HCT116 (cell line): ENCODE results near the gene WNT1. TPM values are rescaled to one million over a fixed set of nuclear protein-coding genes. Genes with fewer than 3 reads are reported as not detected.

Experiments used
- ATAC-seq: fragments of 200-7000 bp; cut with Tn5 transposase; 2 replicates; pipeline ENCODE4 v1.9.1; 2020; ENCODE audit warnings: mild to moderate bottlenecking, moderate library complexity
- BruUV-seq: library from RNA; stranded (reverse); fragments of 400-500 nt; replicated peaks from 2 replicates; lab custom pipeline; 2021; lab: Mats Ljungman, UMichigan
- CTCF ChIA-PET: fragments of 300-600 bp; sonication (Branson Sonifier 250); formaldehyde crosslinking; loops from one replicate; lab custom pipeline; 2021; ENCODE audit warnings: antibody characterized with exemption; lab: Charles Lee
- POLR2A ChIA-PET: fragments of 300-600, 350-600 bp; sonication (Branson Sonifier 250); formaldehyde crosslinking; loops from one replicate; lab custom pipeline; 2021; ENCODE audit warnings: antibody characterized with exemption; lab: Charles Lee
- RAD21 ChIA-PET, 2 experiments: fragments of 300-600 bp; sonication (Branson Sonifier 250); formaldehyde crosslinking; loops; one replicate each; lab custom pipeline; 2023; ENCODE audit warnings: low total read pairs in 2 of 2; ENCODE audit not compliant: uncharacterized antibody in 2 of 2, unreplicated experiment in 2 of 2, low non-redundant PET in 1 of 2; lab: Charles Lee
- DNase-seq: peaks from one replicate; pipeline ENCODE4 v3.0.0-alpha.2; 2010; ENCODE audit warnings: low read depth, low spot score
- H2AFZ ChIP-seq: fragments of 200-600 bp; shearing (Covaris generic), sonication (generic); 2 replicates; pipeline ENCODE4 v1.6.1; 2017; ENCODE audit warnings: low read depth, mixed run types, mixed read lengths, antibody characterized with exemption, low read length; ENCODE audit not compliant: poor library complexity, severe bottlenecking
- H3K27ac ChIP-seq: 2 replicates; pipeline ENCODE4 v1.5.1; 2012; ENCODE audit warnings: low read depth, low read length
- H3K27me3 ChIP-seq: fragments of 200-600 bp; sonication (generic); 2 replicates; pipeline ENCODE4 v1.6.1; 2016; ENCODE audit warnings: mixed run types, low read length, mixed read lengths; ENCODE audit not compliant: insufficient read depth
- H3K36me3 ChIP-seq, 2 experiments: fragments of 200-500 bp in 1 of 2; fragments of 200-600 bp in 1 of 2; sonication (Bioruptor generic) in 1 of 2; sonication (generic) in 1 of 2; 2 replicates each; pipeline versions ENCODE4 v1.5.1 to v1.6.1; 2014 to 2016; ENCODE audit warnings: low read length in 2 of 2, inconsistent platforms in 1 of 2, mixed read lengths in 1 of 2, mixed run types in 1 of 2; ENCODE audit not compliant: insufficient read depth in 2 of 2, control insufficient read depth in 1 of 2
- H3K4me1 ChIP-seq, 2 experiments: fragments of 200-600 bp in 1 of 2; sonication (generic) in 1 of 2; 2 replicates each; pipeline versions ENCODE4 v1.5.1 to v1.6.1; 2012 to 2017; ENCODE audit warnings: low read length in 2 of 2, inconsistent platforms in 1 of 2, mild to moderate bottlenecking in 1 of 2, mixed read lengths in 1 of 2, mixed run types in 1 of 2, moderate library complexity in 1 of 2; ENCODE audit not compliant: insufficient read depth in 2 of 2, control insufficient read depth in 1 of 2
- H3K4me2 ChIP-seq: fragments of 200-600 bp; sonication (generic); 2 replicates; pipeline ENCODE4 v1.6.1; 2017; ENCODE audit warnings: mixed run types, low read length, mixed read lengths
- H3K4me3 ChIP-seq, 2 experiments: fragments of 200-600 bp in 1 of 2; sonication (generic) in 1 of 2; replicated peaks in 1 of 2; 2 replicates each; pipeline ENCODE4 v1.5.1; 2011 to 2016; ENCODE audit warnings: low read length in 2 of 2, control low read depth in 1 of 2, low read depth in 1 of 2, mild to moderate bottlenecking in 1 of 2, mixed read lengths in 1 of 2, mixed run types in 1 of 2
- H3K79me2 ChIP-seq: fragments of 200-600 bp; sonication (generic); 2 replicates; pipeline ENCODE4 v1.6.1; 2017; ENCODE audit warnings: mild to moderate bottlenecking, mixed run types, low read length, moderate library complexity, mixed read lengths; ENCODE audit not compliant: insufficient read depth
- H3K9ac ChIP-seq: fragments of 200-600 bp; sonication (generic); 2 replicates; pipeline ENCODE4 v1.6.1; 2016; ENCODE audit warnings: low read length, mixed read lengths
- H3K9me2 ChIP-seq: fragments of 200-600 bp; sonication (generic), shearing (Covaris generic); 2 replicates; pipeline ENCODE4 v1.6.1; 2017; ENCODE audit warnings: mixed run types, mild to moderate bottlenecking, moderate library complexity; ENCODE audit not compliant: insufficient read depth
- H3K9me3 ChIP-seq, 2 experiments: fragments of 200-500 bp in 1 of 2; fragments of 200-600 bp in 1 of 2; sonication (Bioruptor generic) in 1 of 2; sonication (generic) in 1 of 2; 2 replicates each; pipeline ENCODE4 v1.6.1; 2014 to 2017; ENCODE audit warnings: low read length in 2 of 2, mixed read lengths in 2 of 2, inconsistent platforms in 1 of 2, low read depth in 1 of 2, mild to moderate bottlenecking in 1 of 2, mixed run types in 1 of 2, moderate library complexity in 1 of 2; ENCODE audit not compliant: control insufficient read depth in 1 of 2, insufficient read depth in 1 of 2
- H4K20me1 ChIP-seq: fragments of 200-600 bp; sonication (generic), shearing (Covaris generic); 2 replicates; pipeline ENCODE4 v1.6.1; 2017; ENCODE audit warnings: mixed run types, mild to moderate bottlenecking, moderate library complexity; ENCODE audit not compliant: insufficient read depth
- CBX3 ChIP-seq: IDR thresholded peaks from 2 replicates; pipeline ENCODE4 v1.6.1; 2012; ENCODE audit warnings: low read depth
- EGR1 ChIP-seq: IDR thresholded peaks from 2 replicates; pipeline ENCODE4 v1.6.1; 2012; ENCODE audit warnings: low read depth
- ELF1 ChIP-seq: IDR thresholded peaks from 2 replicates; pipeline ENCODE4 v1.6.1; 2012; ENCODE audit warnings: low read depth, borderline replicate concordance
- POLR2AphosphoS5 ChIP-seq: IDR thresholded peaks from 2 replicates; pipeline ENCODE4 v1.6.1; 2011; ENCODE audit warnings: mild to moderate bottlenecking, low read depth, low read length, moderate library complexity
- TCF7L2 ChIP-seq: IDR thresholded peaks from 2 replicates; pipeline ENCODE4 v1.7.0; 2011; ENCODE audit warnings: borderline replicate concordance, inconsistent platforms; ENCODE audit not compliant: insufficient read depth, insufficient read length; ENCODE audit errors: extremely low read depth
- YY1 ChIP-seq: IDR thresholded peaks from 2 replicates; pipeline ENCODE4 v1.6.1; 2011; ENCODE audit warnings: low read length, low read depth, moderate library complexity, mild to moderate bottlenecking; ENCODE audit not compliant: insufficient replicate concordance; ENCODE audit errors: extremely low read depth
- ZNF274 ChIP-seq: fragments of 200-500 bp; sonication (Bioruptor generic); IDR thresholded peaks from 2 replicates; pipeline ENCODE4 v1.6.1; 2014; ENCODE audit warnings: mild to moderate bottlenecking, low read depth, low read length, inconsistent platforms
- intact Hi-C: fragments of 100-400 bp; cut with micrococcal nuclease; formaldehyde crosslinking; loops from 2 replicates; pipeline ENCODE4 v1.10.0; 2022
- total RNA-seq: library from RNA; stranded (reverse); gene quantifications from one replicate; pipeline ENCODE4 v1.2.1, GENCODE V29; 2021; ENCODE audit not compliant: unreplicated experiment
- TF ChIP-seq, protein P1 (sequence below): IDR thresholded peaks from 2 replicates; pipeline ENCODE4 v1.6.1; 2012

The WNT1 gene
- total RNA-seq, 1 experiment from 2014 or later, result not detected

DNA sequence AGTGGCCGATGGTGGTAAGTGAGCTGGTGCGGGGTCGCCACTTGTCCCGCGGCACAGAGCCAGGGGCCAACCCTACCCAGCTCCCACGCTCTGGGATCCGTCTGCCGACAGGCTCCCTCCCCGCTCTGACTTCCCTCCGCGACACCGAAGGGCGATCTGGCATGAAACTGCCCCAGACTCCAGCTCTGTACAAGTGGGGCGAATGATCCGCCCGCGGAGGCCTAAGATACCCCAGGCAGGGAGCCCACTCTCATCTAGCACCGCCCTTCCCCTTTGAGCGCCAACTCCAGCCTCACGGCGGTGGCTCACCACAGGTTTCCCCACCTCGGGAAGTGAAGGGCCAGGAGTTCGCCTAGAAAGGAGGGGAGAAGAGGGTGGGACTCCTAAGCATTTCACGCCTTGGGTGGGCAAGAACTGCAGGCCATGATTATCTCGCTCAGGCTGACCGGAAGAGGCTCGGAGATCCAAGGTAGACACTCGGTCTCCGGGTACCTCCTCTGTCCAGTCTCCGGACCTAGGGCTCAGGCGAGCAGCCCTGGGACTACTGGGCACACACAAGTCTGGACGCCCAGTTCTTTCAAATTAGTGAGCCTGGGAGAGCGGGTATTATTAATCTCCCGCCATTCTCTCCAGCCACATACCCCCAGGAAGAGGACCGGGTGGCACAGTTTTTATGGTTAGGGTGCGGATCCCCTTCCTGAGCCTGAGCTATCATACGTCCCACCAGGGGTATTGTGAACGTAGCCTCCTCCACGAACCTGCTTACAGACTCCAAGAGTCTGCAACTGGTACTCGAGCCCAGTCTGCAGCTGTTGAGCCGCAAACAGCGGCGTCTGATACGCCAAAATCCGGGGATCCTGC lies 849 bp downstream of the WNT1 start:
- peaks cover 6% of the 10 kb centered on the region; the same call in 1 of the 2 replicates for H3K27me3 ChIP-seq
- no peak for DNase-seq
- POLR2A ChIA-PET, result no interaction called here
- no peaks in the 10 kb centered on the region for H3K36me3 ChIP-seq
- H3K9ac ChIP-seq, result no peak overlapping the region
- BruUV-seq, result no TSS peak
- no peaks in the 10 kb centered on the region for H3K9me2 ChIP-seq
- peaks cover 3 to 12% of the 10 kb centered on the region in 2 experiments; a peak in 3 of 4 replicates for H3K4me1 ChIP-seq
- no peak overlapping the region for H3K4me3 ChIP-seq
- no peak for TF ChIP-seq TCF7L2
- no peak for TF ChIP-seq EGR1
- no peak for TF ChIP-seq POLR2AphosphoS5
- TF ChIP-seq ELF1, result no peak
- no peak for TF ChIP-seq YY1
- RAD21 ChIA-PET, result no interaction called here
- H3K27ac ChIP-seq, result no peak overlapping the region
- no peak overlapping the region for H2AFZ ChIP-seq
- no peak for ATAC-seq
- no peaks in the 10 kb centered on the region for H3K9me3 ChIP-seq
- H4K20me1 ChIP-seq, result no peaks in the 10 kb centered on the region
- CTCF ChIA-PET, result interaction anchor here (1.5 to 3.3 kb wide), 2 partner anchors 9 to 126 kb away, joined by 3 to 26 read pairs; partner anchors contain the start of gene DDX23
- H3K4me2 ChIP-seq, result no peak overlapping the region
- intact Hi-C loops, result no loop called here
- no peaks in the 10 kb centered on the region for H3K79me2 ChIP-seq

DNA sequence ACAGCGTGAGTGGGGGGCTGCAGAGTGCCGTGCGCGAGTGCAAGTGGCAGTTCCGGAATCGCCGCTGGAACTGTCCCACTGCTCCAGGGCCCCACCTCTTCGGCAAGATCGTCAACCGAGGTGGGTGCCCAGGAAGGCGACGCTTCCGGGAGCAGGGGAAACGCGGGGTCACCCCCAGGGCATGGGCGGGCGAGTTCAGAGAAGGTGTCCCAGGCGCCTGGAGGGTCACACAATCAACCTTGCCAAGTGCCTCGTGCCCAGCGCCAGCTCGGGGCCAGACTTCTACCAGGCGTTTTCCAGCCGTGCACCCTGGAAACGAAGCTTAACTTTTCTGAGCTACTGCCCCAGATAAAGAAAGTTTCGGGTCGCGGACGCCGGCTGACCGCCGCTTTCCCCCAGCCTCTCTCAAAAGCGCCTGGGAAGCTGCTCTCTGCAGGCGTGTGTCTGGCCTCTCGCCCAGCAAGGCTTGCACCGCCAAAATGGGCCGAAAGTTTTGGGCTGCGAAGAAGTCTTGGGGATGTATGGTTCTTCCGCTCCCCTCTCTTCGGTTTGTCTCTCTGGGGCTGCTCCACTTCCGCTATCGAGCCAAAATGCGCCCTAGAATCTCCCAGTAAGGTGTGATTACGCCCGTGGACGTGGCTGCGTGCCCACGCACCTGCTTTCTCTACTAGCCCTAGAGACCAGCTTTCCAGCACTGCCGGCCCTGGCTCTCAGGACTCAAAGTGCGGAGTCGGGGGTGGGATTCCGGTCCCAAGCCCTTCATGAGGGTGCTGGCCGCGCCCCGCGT lies 1.7 kb downstream of the WNT1 start:
- Histone ChIP-seq H3K36me3 (no peaks in the 10 kb centered on the region), H3K9me2 (no peaks in the 10 kb centered on the region), H3K4me2 (no peak overlapping the region), H3K9ac (no peak overlapping the region), H4K20me1 (no peaks in the 10 kb centered on the region), H3K27ac (no peak overlapping the region), H3K9me3 (no peaks in the 10 kb centered on the region), H2AFZ (no peak overlapping the region)
- DNase-seq (no peak), ATAC-seq (no peak)
- RAD21 ChIA-PET, result no interaction called here
- CTCF ChIA-PET, result interaction anchor here (1.5 kb wide), 1 partner anchor 8 kb away, joined by 3 read pairs; no protein-coding TSS in a partner anchor
- POLR2A ChIA-PET, result no interaction called here
- TF ChIP-seq ZNF274 (no peak), YY1 (no peak), CBX3 (no peak)
- TF ChIP-seq, protein P1, sequence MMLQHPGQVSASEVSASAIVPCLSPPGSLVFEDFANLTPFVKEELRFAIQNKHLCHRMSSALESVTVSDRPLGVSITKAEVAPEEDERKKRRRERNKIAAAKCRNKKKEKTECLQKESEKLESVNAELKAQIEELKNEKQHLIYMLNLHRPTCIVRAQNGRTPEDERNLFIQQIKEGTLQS, result no peak
- TF ChIP-seq, all 23 proteins: peak for 0
- intact Hi-C loops, result no loop called here
- H3K79me2 ChIP-seq, result no peaks in the 10 kb centered on the region
- no TSS peak for BruUV-seq
- no peak overlapping the region for H3K4me3 ChIP-seq
- H3K4me1 ChIP-seq, result peaks cover 3 to 12% of the 10 kb centered on the region in 2 experiments; a peak in 3 of 4 replicates
- peaks cover 8% of the 10 kb centered on the region; the same call in 1 of the 2 replicates for H3K27me3 ChIP-seq
